Colonic mucosa (tissue), 4 donors: ENCODE results near the gene GRHPR. TPM values are rescaled to one million over a fixed set of nuclear protein-coding genes. Genes with fewer than 3 reads are reported as not detected.

Experiments
- DNase-seq: peaks from one replicate; pipeline ENCODE4 v3.0.0-alpha.2; 2020
- H3K27ac ChIP-seq: fragments of 200-600 bp; one replicate; pipeline ENCODE4 v1.8.0; 2021
- H3K27me3 ChIP-seq: fragments of 200-600 bp; one replicate; pipeline ENCODE4 v1.8.0; 2021
- H3K36me3 ChIP-seq: fragments of 200-600 bp; one replicate; pipeline ENCODE4 v1.8.0; 2021
- H3K4me1 ChIP-seq: fragments of 200-600 bp; one replicate; pipeline ENCODE4 v1.8.0; 2021; ENCODE audit warnings: mild to moderate bottlenecking
- H3K4me3 ChIP-seq: fragments of 200-600 bp; one replicate; pipeline ENCODE4 v1.8.0; 2021
- H3K9ac ChIP-seq, 2 donors: one replicate each; pipeline ENCODE4 v1.7.0; 2013; ENCODE audit warnings: control low read depth in 2 of 2, low read depth in 2 of 2, low read length in 2 of 2
- H3K9me3 ChIP-seq: fragments of 200-600 bp; one replicate; pipeline ENCODE4 v1.8.0; 2021
- intact Hi-C: fragments of 100-400 bp; cut with DNase I; formaldehyde crosslinking; loops from one replicate; pipeline ENCODE4 v1.14.1; 2022
- total RNA-seq, 2 donors: library from RNA; stranded (reverse); fragmentation: NEBNext Ultra II Directional in 1 of 2; extraction: Animal tissue kit (Norgen Biotek cat#: 25700) in 1 of 2; gene quantifications; one replicate each; pipeline ENCODE4 v1.2.1, GENCODE V29; 2021
- TF ChIP-seq, protein P1 (sequence below): fragments of 200-600 bp; IDR thresholded peaks from one replicate; pipeline ENCODE4 v1.8.0; 2022; ENCODE audit warnings: antibody characterized with exemption, mild to moderate bottlenecking
- donor health status: healthy.
- donor health status: DM: no; HTN: no; CAD: no.
- donor health status: DM: no; HTN: no; CAD: no.

The GRHPR gene
- total RNA-seq, 2 donors from 2014 or later = 71.1 to 94.0 TPM

DNA sequence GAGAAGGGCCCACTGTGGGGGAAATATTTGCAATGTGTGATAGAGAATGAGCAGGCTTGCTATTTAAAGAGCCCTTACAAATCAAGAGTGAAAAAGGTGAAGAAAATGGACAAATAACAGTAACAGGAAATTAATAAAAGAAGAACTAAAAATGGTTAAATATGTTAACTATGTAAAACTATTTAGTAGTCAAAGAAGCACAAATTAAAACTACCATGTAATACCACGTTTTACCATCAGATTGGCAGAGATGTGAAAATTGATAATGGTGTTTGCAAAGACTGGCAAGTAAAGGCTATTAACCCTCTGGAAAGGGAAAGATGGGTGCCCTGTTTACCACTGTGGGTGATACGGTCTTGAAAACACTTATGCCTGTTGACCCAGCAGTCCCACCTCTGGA is 23.2 kb upstream of the GRHPR start:
- intact Hi-C loops = no loop called here

DNA sequence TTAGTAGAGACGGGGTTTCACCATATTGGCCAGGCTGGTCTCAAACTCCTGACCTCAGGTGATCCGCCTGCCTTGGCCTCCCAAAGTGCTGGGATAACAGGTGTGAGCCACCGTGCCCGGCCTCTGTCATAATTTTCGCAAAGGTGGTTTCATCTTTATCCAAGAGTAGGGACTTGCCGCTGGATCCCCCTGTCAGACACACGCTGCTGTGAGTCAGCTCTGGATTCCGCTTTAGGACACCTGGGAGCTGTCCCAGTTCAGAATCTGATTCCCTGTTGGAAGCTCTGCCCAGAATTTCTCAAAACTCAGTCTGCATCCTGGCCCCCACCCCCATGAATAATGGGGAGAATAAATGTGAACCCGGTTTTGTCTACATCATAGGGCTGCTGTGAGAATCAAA is 17.9 kb upstream of the GRHPR start:
- intact Hi-C loops = no loop called here
- Histone ChIP-seq H3K36me3 (no peaks in the 10 kb centered on the region), H3K27me3 (no peaks in the 10 kb centered on the region), H3K27ac (no peak overlapping the region), H3K9ac (no peak overlapping the region), H3K4me3 (no peak overlapping the region), H3K9me3 (no peaks in the 10 kb centered on the region), H3K4me1 (no peaks in the 10 kb centered on the region)
- TF ChIP-seq, protein P1, sequence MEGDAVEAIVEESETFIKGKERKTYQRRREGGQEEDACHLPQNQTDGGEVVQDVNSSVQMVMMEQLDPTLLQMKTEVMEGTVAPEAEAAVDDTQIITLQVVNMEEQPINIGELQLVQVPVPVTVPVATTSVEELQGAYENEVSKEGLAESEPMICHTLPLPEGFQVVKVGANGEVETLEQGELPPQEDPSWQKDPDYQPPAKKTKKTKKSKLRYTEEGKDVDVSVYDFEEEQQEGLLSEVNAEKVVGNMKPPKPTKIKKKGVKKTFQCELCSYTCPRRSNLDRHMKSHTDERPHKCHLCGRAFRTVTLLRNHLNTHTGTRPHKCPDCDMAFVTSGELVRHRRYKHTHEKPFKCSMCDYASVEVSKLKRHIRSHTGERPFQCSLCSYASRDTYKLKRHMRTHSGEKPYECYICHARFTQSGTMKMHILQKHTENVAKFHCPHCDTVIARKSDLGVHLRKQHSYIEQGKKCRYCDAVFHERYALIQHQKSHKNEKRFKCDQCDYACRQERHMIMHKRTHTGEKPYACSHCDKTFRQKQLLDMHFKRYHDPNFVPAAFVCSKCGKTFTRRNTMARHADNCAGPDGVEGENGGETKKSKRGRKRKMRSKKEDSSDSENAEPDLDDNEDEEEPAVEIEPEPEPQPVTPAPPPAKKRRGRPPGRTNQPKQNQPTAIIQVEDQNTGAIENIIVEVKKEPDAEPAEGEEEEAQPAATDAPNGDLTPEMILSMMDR = no peak
- DNase-seq = no peak

More for the DNA sequence above, 23.2 kb upstream of the GRHPR start:
- TF ChIP-seq, protein P1 = no peak
- DNase-seq = no peak
- H3K27ac ChIP-seq = no peak overlapping the region
- H3K36me3 ChIP-seq = no peaks in the 10 kb centered on the region
- no peaks in the 10 kb centered on the region for H3K9me3 ChIP-seq
- no peaks in the 10 kb centered on the region for H3K27me3 ChIP-seq
- H3K4me1 ChIP-seq = no peaks in the 10 kb centered on the region
- no peak overlapping the region for H3K9ac ChIP-seq
- H3K4me3 ChIP-seq = no peak overlapping the region

DNA sequence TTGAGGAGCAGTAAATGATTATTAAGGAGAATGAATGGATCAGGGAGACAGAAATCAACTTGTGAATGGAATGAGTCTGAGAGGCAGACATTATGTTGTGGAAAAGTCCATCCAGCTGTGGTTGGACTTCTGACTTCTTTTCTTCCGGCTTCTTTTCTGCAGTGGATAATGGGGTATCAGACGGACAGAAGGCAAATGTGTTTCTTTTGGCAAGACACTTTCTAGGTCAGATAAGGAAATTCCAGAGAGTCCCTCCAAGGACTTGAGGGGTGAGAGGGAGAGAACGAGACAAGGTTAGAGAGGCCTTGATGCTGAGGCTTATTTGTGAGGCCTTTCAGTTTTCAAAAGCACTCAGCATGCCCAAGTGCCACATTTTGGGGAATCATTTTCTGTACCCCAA is 17.1 kb upstream of the GRHPR start:
- H3K36me3 ChIP-seq = no peaks in the 10 kb centered on the region
- intact Hi-C loops = no loop called here

DNA sequence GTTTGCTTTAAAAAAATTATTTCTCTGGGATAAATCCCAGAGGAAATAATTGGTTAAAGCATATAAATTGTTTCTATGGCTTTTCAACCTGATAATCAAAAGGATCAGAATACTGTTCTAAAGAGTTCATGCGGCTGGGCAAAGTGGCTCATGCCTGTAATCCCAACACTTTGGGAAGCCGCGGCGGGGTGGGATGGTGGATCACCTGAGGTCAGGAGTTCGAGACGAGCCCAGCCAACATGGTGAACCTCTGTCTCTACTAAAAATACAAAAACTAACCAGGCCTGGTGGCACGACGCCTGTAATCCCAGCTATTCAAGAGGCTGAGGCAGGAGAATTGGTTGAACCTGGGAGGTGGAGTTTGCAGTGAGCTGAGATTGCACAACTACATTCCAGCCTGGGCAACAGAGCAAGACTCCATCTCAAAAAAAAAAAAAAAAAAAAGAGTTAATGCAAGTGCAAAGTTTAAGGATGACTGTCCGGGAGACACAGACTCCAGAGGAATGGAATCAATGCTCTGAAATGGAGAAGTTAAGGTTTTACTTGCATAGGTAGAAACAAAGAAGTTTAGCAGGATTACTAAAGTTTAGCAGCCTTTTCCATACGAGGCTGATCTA is 16.6 kb upstream of the GRHPR start:
- H3K27me3 ChIP-seq = no peaks in the 10 kb centered on the region
- H3K9me3 ChIP-seq = no peaks in the 10 kb centered on the region
- no peaks in the 10 kb centered on the region for H3K4me1 ChIP-seq
- H3K36me3 ChIP-seq = no peaks in the 10 kb centered on the region
- TF ChIP-seq, protein P1 = no peak
- H3K4me3 ChIP-seq = no peak overlapping the region
- intact Hi-C loops = no loop called here
- no peak overlapping the region for H3K9ac ChIP-seq
- DNase-seq = no peak
- no peak overlapping the region for H3K27ac ChIP-seq

More for the DNA sequence above, 17.1 kb upstream of the GRHPR start:
- Histone ChIP-seq H3K9me3 (no peaks in the 10 kb centered on the region), H3K27me3 (no peaks in the 10 kb centered on the region), H3K4me3 (no peak overlapping the region), H3K4me1 (no peaks in the 10 kb centered on the region), H3K27ac (no peak overlapping the region), H3K9ac (no peak overlapping the region)
- TF ChIP-seq, protein P1 = no peak
- DNase-seq = no peak

DNA sequence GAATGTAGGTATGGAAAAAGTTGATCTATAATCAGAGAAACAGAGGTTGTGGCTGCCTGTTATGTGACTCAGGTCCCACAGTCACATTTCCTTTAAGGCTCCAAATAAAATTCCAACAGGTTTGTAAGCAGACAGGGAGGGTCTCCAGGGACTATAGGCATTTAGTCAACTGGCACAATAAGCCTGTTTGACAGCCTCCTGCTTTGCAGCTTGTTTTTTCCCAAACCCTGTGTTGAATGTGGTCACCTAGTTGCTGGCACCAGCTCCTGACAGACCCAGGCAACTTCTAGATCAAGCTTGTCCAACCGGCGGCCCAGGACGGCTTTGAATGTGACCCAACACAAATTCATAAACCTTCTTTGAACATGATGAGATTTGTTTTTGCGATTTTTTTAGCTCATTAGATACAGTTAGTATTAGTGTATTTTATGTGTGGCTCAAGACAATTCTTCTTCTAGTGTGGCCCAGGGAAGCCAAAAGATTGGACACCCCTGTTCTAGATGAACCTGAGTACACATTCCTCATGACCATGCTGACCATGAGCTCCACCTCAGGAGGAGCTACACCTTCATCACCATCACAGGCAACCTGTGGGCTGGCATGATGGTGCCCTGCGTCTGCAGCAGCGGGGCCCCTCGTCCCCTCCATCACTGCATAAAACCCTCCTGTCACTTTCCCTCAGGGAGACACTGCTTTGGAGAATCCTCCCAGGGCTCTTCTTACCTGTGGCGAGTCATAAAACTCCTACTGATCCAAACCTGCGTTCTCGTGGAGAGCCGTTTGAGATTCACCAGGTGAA is 15.7 kb upstream of the GRHPR start:
- no peak for DNase-seq
- Histone ChIP-seq H3K27me3 (no peaks in the 10 kb centered on the region), H3K9ac (no peak overlapping the region), H3K27ac (no peak overlapping the region), H3K4me3 (no peak overlapping the region), H3K36me3 (no peaks in the 10 kb centered on the region), H3K4me1 (no peaks in the 10 kb centered on the region), H3K9me3 (no peaks in the 10 kb centered on the region)
- TF ChIP-seq, protein P1 = no peak
- intact Hi-C loops = no loop called here
